Activated T-helper 2 cell treated with anti-CD3 and anti-CD28 coated beads, Interferon-gamma antibody, Interleukin-2, Interleukin-4, amounts not matched to agents 10 μg/mL and 5 μg/mL and 100 μg/mL, durations not matched to agents 14 hours and 24 hours and 36 hours (primary cell): ENCODE data around the gene NMS. TPM values are rescaled to one million over a fixed set of nuclear protein-coding genes. Genes with fewer than 3 reads are reported as not detected.

Experiments
- total RNA-seq: library from RNA; stranded (reverse); gene quantifications from 2 replicates; pipeline ENCODE4 v1.2.3, GENCODE V29; 2022

NMS gene
- total RNA-seq, 1 donor from 2014 or later: not detected

Other genes starting within 250 kb of the NMS start
- gene LONRF2, start 148.0 kb upstream of the NMS start, total RNA-seq: 0.21 and 0.28 TPM in 2 replicates
- gene CHST10, start 52.8 kb upstream of the NMS start, total RNA-seq: 6.8 and 10.5 TPM in 2 replicates
- 42.5 and 48.8 TPM in 2 replicates for gene PDCL3, start 92.5 kb downstream of the NMS start, total RNA-seq